ENCODE data around the gene PVALEF.
A peak's percentile ranks its signal among the peaks of the same experiment; 100 is the strongest.
"Not testable (repeated sequence)": the region's sequence is repeated elsewhere in the genome, so short reads cannot be mapped to it uniquely, and the experiment has no call there.

Gene PVALEF

DNA sequence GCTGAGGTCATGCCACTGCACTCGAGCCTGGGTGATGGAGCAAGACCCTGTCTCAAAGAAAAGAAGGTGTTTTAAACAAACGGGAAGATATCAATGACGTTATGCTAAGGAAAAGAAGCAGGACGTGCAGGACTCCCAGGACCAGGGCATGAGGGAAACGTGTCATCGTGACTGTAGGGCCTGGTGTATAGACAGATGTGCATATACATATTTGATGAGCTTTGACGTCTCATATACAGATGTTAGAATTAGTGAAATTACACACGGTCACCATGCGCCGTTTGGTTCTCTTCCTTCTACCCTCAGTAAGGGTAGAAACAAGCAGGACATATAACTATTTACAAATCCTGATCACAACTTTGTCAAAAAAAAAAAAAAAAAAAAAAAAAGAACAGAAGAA is 17.6 kb upstream of the PVALEF start:
- no peak for DNase-seq

DNA sequence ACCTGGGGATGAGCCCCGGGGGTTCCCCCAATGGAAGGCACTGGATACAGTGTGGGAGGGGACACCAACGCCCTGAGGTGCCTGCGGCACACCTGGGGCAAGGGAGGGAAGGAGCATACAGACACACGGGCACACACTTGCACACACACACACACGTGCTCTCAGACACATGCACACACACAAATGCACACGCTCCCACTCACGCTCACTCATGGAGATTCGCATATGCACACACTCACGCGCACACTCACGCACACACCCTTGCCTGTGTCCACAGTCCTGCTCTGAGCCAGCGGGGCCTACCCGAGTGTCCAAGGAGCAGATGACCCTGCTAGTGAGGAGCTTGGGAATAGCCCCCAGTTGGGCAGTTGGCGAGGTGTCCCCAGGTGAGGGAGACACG is 16.7 kb upstream of the PVALEF start:
- no peak for DNase-seq

DNA sequence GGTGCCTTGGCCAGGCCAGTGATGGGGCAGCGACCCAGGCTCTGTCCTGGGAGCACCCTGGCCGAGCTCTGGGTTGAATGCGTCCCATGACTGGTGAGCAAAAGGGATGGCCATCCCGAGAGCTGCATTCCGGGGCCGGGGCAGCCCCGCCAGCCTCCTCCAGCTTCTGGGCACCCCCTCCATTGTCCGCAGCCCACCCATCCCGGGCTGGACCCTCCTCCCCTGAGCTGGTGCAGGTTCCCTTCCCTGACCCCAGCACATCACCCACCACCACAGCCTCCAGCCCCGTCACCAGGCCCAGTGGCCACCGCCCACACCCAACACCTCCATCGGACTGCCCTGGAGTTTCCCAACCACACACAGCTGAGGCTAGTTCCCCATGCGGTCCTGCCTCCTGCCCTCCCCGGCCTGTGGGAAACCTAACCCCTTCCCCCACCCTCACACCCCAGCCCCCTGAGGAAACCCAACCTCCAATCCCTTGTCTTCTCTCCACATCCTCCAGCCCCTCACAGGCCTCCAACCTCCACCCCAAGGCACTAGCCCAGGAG is 16.2 kb upstream of the PVALEF start:
- peak in 1 of 2 donors; percentile 13 for DNase-seq

DNA sequence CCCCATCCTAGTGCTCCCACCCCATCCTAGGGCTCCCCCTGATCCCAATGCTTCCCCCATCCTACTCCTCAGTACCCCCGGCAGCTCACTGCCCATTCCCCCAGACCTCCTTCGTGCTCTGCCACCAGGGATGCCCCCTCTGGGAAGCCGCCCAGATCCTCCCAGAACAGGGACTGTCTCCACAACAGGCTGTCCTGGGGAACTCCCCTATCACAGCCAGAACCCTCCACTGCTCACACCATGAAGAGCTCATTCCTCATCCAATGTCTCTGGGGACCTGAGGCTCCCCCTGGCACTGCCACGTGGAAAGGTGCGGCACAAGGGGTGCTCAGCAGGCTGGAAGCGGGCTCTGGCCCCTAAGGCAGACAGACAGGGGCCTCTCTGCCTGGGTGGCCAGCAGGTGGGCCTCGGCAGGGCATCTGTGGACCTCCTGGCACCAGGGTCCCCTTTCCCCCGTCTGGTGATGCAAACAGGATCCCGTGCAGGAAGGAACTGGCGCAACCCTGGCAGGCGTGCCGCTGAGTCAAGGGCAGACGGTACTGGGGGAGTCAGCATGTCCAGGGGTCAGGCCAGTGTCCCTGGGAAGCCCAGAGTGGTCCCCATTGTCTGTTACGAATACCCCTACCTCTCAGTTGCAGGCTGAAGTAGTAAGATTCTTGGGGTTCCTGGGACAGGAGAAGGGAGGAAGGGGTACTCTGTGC is 14.8 kb upstream of the PVALEF start:
- DNase-seq, result peak in 1 of 2 donors; percentile 46

DNA sequence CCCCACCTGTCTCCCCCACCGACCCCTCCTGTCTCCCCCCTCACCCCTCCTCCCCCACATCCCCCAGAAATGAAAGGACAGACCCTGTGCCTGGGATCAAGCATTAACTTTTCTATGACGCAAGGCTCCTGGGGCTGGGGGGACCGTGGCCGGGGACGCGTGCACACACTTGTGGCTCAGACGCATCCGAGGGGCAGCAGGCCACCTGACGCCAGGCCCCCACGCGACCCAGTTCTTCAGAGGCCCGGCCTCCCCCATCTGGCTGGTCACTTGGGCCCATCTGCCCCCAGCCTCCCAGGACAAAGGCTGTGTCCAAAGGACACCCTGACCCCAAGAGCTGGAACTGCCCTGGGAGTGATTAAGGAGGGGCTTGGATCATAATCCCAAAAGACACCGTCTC is 14.0 kb upstream of the PVALEF start:
- DNase-seq, result no peak

DNA sequence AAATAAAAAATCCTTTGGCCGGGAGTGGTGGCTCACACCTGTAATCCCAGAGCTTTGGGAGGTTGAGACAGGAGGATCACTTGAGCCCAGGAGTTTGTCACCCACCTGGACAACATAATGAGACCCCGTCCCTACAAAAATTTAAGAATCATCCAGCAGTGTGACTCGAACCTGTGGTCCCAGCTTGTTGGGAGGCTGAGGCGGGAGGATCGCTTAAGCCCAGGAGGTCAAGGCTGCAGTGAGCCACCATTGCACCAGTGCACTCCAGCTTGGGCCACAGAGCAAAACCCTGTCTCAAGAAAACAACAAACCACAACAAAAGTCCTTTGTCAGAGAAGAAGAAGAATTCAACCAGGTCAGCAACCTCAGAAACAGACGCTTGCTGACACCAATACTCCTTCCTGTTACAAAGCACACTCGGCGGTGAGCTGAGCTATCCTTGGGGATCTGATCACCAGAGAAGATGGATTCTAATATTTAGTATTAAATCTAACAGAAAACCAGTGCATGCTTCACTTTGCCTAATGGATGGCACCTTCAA is 12.9 kb upstream of the PVALEF start:
- no peak for DNase-seq

DNA sequence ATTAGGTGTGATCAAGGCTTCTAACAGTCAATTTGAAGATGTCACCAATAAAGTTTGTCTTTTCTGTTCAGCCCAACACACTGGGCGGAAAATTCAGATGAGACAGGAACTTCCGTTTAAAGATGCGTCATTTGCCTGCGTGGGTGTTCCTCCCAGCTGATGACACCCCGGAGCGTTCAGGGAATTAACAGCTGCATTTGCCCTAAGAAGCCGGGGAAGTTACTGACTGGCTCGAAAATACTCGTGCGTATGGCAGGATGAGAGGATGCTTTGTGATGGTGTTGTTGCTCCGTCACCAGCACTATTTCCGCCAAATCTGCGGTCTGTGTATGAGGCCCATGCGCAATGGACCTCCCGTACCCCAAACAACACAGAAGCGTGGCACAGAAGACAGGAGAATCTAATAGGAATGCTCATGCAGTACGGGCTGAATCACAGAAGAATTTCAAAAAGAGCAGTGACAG is 11.9 kb upstream of the PVALEF start:
- peak; percentile 34 to 42 for DNase-seq

DNA sequence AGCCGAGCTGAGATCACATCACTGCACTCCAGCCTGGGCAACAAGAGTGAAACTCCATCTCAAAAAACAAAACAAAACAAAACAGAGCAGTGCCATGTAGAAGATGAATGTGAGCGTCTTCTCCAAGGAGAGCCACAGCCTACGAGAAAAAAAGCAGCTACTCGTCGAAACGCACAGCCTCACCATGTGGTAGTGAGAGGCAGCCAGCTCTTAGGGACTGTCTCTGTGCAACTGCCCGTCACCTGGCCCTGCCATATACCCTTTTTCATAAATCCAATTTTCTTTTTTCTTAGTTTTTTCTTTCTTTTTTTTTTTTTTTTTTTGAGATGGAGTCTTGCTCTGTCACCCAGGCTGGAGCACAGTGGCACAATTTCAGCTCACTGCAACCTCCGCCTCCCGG is 11.3 kb upstream of the PVALEF start:
- DNase-seq, result not testable (repeated sequence)

DNA sequence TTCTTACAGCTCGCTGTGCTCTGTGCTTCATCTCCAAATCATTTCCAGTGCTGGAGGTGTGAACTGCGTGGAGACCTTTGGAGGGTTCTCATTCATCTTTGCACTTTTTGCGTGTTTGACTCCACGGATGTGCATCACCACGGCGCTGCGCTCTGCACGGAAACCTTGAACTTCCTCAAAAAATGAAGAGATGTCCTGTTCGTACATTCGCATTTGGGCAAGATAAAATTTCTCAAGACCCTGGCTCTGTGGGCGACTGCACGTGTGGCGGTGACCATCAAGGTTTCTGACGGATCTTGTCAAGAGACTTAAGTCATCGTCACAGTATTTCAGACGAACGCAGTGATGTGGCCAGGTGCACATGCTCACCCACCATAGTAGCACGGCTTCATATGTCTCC is 10.3 kb upstream of the PVALEF start:
- no peak for DNase-seq

DNA sequence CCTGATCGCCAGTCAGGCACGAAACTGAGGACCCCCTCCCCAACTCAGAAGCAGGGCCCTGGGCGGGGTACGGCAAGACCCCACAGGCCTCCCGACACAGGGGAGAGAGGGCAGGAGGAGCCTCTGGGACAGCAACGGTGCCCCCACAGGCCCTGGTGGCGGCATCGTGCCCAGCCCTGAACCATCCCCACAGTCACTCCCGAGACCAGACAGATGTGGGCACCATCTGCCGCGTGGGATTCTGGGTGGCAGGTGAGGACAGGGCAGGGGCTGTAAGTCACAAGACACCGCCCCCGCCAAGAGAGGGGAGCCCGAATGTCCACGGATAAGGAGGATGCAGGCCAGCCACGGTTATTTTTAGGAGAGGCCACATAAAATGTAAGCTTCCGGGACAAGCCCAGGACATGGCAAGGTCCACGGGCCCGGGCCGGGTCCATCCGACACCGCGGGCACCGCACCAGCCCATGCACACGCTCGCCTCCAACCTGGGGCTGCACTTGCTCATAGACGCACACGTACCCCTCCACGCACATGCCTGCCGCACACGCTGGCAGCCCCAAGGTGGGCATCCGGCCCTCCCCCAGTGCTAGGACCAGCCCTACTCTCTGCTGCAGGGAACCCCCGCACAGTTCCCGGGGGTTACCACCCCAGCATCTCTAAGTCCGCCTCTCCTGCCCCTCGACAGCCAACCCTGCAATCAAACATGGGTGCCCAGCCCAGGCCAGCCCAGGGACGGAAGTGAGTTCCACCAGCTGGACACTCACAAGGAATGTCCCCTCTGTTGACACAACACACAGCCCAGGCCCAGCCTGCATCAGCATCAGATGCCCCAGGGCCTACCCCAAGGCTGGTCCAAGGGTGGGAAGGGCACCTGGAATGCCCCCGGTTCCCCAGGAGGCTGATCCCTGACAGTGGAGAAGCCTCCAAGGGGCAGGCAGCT is 8.2 kb upstream of the PVALEF start:
- DNase-seq, result no peak

DNA sequence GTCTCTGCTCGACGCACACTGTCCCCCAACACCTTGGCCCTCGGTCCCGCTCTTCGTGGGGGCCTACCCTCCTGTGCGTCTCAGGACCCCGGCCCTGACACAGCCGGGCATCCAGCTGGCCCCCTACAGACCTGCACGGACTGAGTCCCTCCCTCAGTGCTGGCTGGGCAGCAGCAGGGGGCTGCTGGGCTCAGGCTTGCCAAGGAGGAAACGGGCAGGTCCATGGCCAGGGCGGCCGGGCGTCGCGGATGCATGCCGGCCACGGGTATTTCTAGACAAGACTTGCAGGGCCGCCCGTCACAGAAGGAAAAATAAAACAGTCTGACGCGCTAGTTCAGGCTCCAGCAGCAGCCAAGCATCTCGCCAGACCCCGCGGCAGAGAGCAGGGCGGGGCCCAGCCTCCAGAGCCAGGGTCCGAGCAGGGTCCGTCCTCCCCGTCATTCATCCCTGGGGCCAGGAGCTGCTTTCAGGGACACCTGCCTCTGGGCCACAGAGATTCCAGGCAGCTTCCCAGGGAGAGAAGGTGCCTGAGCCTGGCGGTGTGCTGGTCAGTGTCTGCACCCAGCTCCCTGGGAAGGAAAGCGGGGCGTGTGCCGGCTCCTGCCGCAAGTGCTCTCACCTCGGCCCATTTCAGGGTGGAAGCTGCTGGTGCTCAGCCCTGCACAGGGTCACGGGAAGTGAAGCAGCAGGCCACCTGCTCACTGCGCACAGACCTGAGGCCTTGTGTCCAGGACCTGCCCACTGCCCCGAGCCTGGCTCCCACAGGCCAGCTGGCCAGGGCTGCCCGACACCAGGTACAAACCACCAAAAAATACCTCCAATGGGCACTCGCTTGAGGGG is 7.2 kb upstream of the PVALEF start:
- DNase-seq, result no peak

DNA sequence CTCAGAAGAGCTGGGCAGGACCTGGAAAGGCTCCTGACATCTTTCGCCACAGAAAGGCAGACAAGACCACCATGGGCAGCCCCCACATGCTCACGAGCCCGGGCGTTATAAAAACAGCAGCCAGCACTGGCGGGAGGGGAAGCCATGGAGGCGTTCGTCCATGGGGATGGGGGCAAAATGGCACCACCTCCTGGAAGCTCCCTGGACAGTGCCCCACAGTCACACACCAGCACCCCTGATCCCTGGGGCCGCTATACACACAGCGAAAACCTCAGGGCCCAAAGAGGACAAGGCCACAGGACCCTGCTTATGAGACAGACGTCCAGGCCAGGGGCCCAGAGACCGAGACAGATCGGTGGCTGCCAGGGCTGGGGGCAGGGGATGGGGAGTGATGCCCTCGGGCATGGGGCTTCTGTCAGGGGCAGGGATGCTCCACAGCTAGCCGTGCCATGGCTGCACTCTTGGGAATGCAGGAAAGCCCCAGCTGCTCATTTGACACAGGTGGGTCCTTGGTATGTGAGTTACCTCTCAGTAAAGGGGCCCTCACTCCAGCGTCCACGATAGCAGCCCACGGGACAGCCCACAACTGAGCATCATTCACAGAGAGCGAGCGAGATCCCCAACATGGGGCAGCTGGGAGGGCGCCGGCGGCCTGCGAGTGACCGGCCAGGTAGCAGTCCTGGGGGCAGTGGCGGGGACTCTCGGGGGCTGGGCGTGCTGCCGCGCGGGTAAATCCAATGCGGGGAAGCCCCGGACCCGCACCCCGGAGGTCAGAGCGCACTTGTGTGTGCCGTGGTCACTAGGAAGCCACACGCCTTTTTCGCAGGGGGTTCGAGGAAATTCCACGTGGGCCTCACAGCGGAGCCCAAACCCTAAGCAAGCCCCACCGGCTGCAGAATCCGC is 6.4 kb upstream of the PVALEF start:
- no peak for DNase-seq

DNA sequence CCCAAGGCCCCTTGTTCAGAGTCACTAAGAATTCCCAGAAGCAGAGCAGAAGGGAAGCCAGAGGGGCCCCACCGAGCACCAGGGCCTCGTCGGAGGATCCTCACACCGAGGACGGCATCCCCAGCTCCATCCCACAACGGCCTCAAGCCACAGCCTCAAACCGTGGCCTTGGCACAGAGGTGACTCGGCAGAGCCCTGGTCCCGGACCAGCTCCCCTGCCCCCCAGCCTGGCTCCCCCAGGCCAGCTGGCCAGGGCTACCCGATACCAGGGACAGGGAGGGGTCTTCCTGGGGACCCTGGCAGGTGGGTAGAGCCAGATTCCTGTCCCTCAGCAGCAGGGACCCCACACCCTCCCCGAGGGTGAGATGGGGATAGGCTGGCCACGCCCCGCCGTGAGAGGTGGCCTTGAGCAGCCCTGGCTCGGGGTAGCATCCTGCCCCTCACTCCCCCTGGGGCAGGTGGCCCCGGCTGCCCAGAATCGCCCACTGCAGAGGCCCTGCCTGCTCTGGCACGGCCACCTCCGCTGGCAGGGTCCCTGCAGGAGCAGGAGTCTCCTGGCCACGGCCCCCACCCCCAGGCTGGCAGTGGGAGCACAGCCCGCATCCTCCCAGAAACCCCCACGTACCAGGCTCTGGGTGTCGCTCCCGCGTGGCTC is 5.6 kb upstream of the PVALEF start:
- DNase-seq, result no peak

DNA sequence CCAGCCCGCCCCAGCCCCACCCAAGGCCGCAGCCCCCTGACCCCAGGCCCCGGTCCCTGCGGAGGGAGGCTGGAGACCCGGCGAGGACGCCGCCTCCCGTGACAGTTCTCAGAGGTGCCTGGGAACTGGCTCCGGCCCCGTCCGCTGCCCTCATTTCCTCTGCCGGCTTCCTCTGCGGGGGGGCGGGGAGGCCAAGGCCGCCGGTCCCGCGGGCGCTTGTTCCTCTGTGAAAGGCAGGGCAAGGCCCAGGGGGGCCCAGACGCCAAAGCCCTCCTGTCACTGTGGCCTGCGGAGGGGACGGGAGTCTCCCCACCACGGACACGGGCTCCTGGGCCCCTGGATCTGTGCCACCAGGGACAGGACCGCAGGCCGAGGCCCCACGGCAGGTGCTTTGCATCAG is 5.0 kb upstream of the PVALEF start:
- DNase-seq, result peak; percentile 10 to 29

DNA sequence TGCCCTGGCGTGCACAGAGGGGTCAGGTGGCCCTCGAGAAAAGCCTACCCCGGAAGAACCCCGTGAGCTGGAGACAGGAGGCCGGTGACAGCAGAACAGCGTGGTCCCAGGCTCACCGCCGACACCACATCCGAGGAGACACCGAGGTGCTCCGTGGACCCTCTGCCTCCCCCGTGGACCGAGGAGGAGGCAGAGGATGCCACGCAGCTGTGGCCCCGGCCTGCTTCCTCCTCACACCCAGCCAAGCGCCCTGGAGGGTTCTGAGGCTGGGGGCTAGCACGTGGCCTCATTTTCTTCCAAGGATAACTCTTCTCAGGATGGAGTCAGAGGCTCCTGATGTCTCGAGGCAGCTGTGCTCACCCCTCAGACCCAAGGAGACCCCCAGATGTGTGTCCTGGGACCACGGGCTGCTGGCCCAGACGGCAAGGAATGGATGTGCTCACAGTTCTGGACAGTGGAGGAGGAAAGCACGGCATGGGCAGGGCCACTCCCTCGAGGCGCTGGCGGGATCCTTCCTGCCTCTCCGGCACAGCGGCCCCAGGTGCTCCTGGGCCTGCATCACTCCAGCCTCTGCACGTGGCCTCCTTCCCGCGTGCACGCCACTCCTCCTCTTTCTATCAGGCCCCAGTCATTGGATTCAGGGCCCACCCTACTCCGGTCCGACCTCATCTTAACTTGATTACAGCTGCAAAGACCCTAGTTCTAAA is 4.4 kb upstream of the PVALEF start:
- DNase-seq, result no peak

DNA sequence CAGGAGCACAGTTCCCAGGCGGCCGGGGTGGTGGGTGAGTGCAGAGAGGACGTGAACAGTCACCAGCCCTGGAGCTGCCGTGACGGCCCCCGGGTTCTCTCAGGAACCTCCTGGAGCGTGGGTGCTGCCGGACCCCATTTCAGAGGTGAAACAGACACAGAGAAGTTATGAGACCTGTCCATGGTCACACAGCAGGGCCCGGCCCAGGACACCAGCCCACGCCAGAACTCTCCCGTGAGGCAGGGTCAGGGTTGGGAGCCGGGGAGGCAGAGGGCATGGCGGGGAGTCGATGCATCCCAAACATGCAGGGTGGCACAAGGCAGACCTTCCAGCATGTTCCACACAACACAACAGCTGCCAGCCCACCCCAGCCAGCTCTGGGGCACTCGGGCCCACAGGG is 3.8 kb upstream of the PVALEF start:
- no peak for DNase-seq

DNA sequence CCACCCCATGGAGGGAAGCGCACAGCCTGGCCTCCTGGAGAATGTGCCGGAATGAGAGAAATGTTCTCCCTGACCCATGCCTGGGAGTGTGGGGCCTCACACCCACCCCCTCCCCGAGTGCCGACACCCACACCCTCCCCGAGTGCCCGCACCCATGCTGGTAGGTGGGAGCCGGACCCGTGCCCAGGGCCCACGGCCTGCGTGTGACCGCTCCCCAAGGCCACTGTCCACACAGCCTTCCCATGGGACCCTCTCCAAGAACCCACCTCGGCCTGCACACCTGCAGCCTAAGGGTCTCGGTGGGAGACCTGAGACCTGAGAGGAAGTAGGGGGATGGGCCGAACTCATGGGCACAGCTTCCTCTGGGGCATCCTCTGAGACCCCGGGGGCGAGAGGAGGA is 3.3 kb upstream of the PVALEF start:
- no peak for DNase-seq

DNA sequence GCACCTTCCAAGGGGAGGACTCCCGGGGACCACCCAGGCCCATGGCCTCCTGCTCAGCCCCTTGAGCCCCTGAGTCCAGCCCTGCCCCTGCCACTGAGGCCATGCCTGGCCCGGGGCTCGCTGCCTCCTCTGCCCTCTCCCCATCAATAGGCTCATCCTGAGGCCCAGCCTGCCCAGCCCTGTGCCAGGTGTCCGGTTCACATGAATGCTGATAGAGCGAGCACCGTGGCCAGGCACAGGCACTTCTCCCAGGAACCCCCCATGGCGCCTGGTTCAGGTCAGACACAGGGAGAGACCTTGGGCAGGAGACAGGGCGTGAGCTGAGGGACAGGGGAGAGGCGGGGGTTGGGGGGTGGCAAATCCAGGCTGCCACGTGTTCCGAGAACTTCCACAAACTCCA is 2.8 kb upstream of the PVALEF start:
- no peak for DNase-seq

DNA sequence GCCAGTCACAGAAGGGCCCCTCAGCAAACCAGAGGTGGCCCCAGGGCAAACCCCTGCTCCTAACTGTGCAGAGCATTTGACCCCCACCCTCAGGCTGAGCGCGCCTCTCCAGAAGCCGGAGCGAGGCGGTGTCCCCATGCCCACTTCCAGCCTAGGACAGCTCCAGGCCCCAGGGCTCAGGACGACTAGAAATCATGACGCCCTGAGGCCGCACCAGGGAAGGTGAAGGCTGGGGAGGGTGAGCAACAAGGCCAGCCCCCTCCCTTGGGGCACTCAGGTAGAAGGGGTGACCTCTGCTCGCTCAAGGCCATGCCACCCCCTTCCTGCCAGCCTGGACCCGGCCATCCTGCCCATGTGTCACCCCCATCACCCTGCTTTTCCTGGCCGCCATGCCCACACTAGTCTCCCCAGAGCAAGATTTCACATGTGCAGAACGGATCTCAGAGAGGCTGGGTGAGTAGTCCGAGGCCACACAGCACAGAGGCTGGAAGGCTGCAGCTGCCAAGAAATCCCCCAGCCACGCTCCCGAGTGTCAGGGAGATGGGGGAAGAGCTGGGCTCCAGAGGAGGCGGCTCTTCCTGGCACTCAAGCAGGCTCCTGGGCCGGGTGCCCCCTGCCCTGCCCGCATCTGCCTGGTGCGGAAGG is 2.1 kb upstream of the PVALEF start:
- DNase-seq, result no peak

All from CD4-positive, alpha-beta T cell treated with Interferon alpha-2 for 1 hour (primary cell).